GM19395 (cell line): ENCODE measurements around the gene SMIM34.
"Not testable (repeated sequence)": the region's sequence is repeated elsewhere in the genome, so short reads cannot be mapped to it uniquely, and the experiment has no call there.

Experiments used
- ATAC-seq: cut with Tn5 transposase; IDR thresholded peaks from one replicate; pipeline ENCODE4 v1.9.1; 2021; ENCODE audit warnings: mild to moderate bottlenecking, moderate library complexity; ENCODE audit not compliant: unreplicated experiment

Gene SMIM34

GRCh38 chr21:34423805-34424204 lies at the start of gene SMIM34:
Gene SMIM34, minus strand, starts transcription at chr21:34423951. Its CDS starts 112 bp downstream, at chr21:34423839.
- not testable (repeated sequence) for ATAC-seq

- ATAC-seq = not testable (repeated sequence)
Measured at GRCh38 chr21:34467333-34467732, 43.6 kb upstream of the SMIM34 start.

GRCh38 chr21:34459426-34459825 lies 35.7 kb upstream of the SMIM34 start:
- ATAC-seq = not testable (repeated sequence)

GRCh38 chr21:34458266-34458665 lies 34.5 kb upstream of the SMIM34 start:
- not testable (repeated sequence) for ATAC-seq

GRCh38 chr21:34456180-34456579 lies 32.4 kb upstream of the SMIM34 start:
- not testable (repeated sequence) for ATAC-seq

GRCh38 chr21:34455628-34456027 lies 31.9 kb upstream of the SMIM34 start:
- ATAC-seq = not testable (repeated sequence)

- not testable (repeated sequence) for ATAC-seq
Measured at GRCh38 chr21:34447018-34447417, 23.3 kb upstream of the SMIM34 start.

- not testable (repeated sequence) for ATAC-seq
Measured at GRCh38 chr21:34443486-34443885, 19.7 kb upstream of the SMIM34 start.

- ATAC-seq = not testable (repeated sequence)
Measured at GRCh38 chr21:34429710-34430109, 6.0 kb upstream of the SMIM34 start.

- not testable (repeated sequence) for ATAC-seq
Measured at GRCh38 chr21:34428441-34428840, 4.7 kb upstream of the SMIM34 start.

GRCh38 chr21:34427339-34427738 lies 3.6 kb upstream of the SMIM34 start:
- ATAC-seq = not testable (repeated sequence)

GRCh38 chr21:34417448-34418077 lies 6.2 kb downstream of the SMIM34 start:
- not testable (repeated sequence) for ATAC-seq

- ATAC-seq = not testable (repeated sequence)
Measured at GRCh38 chr21:34407294-34407693, 16.5 kb downstream of the SMIM34 start.

- not testable (repeated sequence) for ATAC-seq
Measured at GRCh38 chr21:34406676-34407075, 17.1 kb downstream of the SMIM34 start.

- ATAC-seq = not testable (repeated sequence)
Measured at GRCh38 chr21:34406102-34406501, 17.6 kb downstream of the SMIM34 start.

- ATAC-seq = not testable (repeated sequence)
Measured at GRCh38 chr21:34405686-34406085, 18.1 kb downstream of the SMIM34 start.

GRCh38 chr21:34404742-34405141 lies 19.0 kb downstream of the SMIM34 start:
- ATAC-seq = not testable (repeated sequence)

GRCh38 chr21:34400522-34400921 lies 23.2 kb downstream of the SMIM34 start:
- not testable (repeated sequence) for ATAC-seq

- ATAC-seq = peak; percentile 82
Measured at GRCh38 chr21:34383724-34384415, 39.9 kb downstream of the SMIM34 start.

GRCh38 chr21:34383138-34383537 lies 40.6 kb downstream of the SMIM34 start:
- not testable (repeated sequence) for ATAC-seq

GRCh38 chr21:34375619-34375972 lies 48.2 kb downstream of the SMIM34 start:
- peak; percentile 79 for ATAC-seq

- ATAC-seq = peak; percentile 94
Measured at GRCh38 chr21:34374940-34375618, 48.7 kb downstream of the SMIM34 start, which contains the start of gene SMIM11. Gene SMIM11, plus strand, starts transcription at chr21:34375507. Its CDS starts 3,998 bp downstream, at chr21:34379505.
